Endothelial cell (in vitro differentiated cells): ENCODE measurements around the gene ZC3H7A. TPM values are rescaled to one million over a fixed set of nuclear protein-coding genes. Genes with fewer than 3 reads are reported as not detected.

ENCODE experiments used
- DNase-seq: peaks from one replicate; pipeline ENCODE4 v3.0.0; 2021; ENCODE audit warnings: low spot score
- H3K27ac Mint-ChIP-seq: one replicate; pipeline ENCODE4 v1.8.0; 2021; ENCODE audit warnings: mixed read lengths, inconsistent platforms; ENCODE audit not compliant: unreplicated experiment
- H3K27me3 Mint-ChIP-seq: one replicate; pipeline ENCODE4 v1.8.0; 2021; ENCODE audit warnings: mild to moderate bottlenecking, moderate library complexity, mixed read lengths, inconsistent platforms; ENCODE audit not compliant: unreplicated experiment
- H3K36me3 Mint-ChIP-seq: one replicate; pipeline ENCODE4 v1.8.0; 2021; ENCODE audit warnings: mild to moderate bottlenecking, low read depth, mixed read lengths, inconsistent platforms; ENCODE audit not compliant: unreplicated experiment
- H3K4me1 Mint-ChIP-seq: one replicate; pipeline ENCODE4 v1.8.0; 2021; ENCODE audit warnings: mild to moderate bottlenecking, mixed read lengths, inconsistent platforms; ENCODE audit not compliant: unreplicated experiment
- H3K4me3 Mint-ChIP-seq: one replicate; pipeline ENCODE4 v1.8.0; 2021; ENCODE audit warnings: mild to moderate bottlenecking, mixed read lengths, inconsistent platforms; ENCODE audit not compliant: unreplicated experiment
- H3K9me3 Mint-ChIP-seq: one replicate; pipeline ENCODE4 v1.8.0; 2021; ENCODE audit warnings: mixed read lengths, inconsistent platforms; ENCODE audit not compliant: unreplicated experiment
- total RNA-seq: library from RNA; stranded (reverse); fragmentation: NEBNext Ultra II Directional; extraction: Animal tissue kit (Norgen Biotek cat#: 25700); gene quantifications from one replicate; pipeline ENCODE4 v1.2.1, GENCODE V29; 2021; ENCODE audit not compliant: unreplicated experiment
- TF ChIP-seq, protein P1 (sequence below): fragments of 200-600 bp; sonication (generic); IDR thresholded peaks from one replicate; pipeline ENCODE4 v1.5.0; 2021; ENCODE audit warnings: antibody characterized with exemption; ENCODE audit not compliant: unreplicated experiment

ZC3H7A gene
- total RNA-seq, 1 donor from 2014 or later = 84.7 TPM

DNA sequence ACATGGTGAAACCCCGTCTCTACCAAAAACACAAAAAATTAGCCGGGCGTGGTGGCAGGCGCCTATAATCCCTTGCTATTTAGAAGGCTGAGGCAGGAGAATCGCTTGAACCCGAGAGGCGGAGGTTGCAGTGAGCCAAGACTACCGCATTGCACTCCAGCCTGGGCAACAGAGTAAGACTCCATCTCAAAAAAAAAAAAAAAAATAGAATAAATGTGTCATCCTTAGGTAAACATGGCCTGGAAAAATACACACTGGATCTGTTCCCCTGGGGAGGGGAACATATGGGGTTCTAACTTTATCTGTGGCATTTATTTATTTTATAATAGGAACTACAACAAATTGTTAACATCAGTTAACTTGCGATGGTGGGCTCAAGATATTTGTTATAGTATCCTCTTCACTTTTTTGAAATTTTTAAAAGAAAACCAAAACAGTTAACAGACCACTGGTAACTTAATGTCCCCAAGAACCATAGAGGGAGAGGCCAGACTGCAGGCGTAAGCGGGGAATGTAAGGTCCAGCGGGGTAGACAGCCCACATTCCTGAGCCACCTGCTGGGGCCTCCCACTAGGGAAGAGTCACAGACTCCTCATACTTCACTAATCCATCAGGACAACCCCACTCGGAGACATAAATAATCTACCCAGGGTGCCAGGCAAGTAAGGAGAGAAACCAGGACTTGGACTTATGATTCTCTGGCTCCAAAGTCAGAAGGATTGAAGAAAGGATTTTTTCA is 41.9 kb downstream of the ZC3H7A start:
- Mint-ChIP-seq H3K27ac (no peak overlapping the region), H3K4me3 (peak overlapping the region; percentile 10), H3K27me3 (peaks cover 2% of the 10 kb centered on the region), H3K4me1 (no peaks in the 10 kb centered on the region), H3K9me3 (no peaks in the 10 kb centered on the region), H3K36me3 (peaks cover 43% of the 10 kb centered on the region)
- TF ChIP-seq, protein P1, sequence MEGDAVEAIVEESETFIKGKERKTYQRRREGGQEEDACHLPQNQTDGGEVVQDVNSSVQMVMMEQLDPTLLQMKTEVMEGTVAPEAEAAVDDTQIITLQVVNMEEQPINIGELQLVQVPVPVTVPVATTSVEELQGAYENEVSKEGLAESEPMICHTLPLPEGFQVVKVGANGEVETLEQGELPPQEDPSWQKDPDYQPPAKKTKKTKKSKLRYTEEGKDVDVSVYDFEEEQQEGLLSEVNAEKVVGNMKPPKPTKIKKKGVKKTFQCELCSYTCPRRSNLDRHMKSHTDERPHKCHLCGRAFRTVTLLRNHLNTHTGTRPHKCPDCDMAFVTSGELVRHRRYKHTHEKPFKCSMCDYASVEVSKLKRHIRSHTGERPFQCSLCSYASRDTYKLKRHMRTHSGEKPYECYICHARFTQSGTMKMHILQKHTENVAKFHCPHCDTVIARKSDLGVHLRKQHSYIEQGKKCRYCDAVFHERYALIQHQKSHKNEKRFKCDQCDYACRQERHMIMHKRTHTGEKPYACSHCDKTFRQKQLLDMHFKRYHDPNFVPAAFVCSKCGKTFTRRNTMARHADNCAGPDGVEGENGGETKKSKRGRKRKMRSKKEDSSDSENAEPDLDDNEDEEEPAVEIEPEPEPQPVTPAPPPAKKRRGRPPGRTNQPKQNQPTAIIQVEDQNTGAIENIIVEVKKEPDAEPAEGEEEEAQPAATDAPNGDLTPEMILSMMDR = no peak
- no peak for DNase-seq

DNA sequence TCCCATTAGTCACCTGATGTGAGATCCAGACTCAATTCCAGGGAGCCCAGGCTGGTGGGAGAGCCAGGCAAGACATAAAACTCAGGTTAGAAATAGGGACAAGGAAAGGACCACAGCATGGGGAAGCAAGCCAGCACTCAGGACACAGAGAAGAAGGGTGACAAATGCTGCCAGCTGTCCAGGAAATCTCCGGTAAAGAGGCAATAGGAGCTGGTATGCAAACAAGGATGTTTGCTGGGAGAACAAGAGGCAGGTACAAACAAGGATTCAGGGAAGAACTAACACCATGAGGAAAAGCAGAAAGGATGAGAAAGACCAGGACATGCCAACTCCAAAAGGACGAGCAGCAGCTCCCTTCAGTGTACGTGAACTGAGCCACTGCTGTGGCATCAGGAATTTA is 44.2 kb downstream of the ZC3H7A start:
- Mint-ChIP-seq H3K27ac (no peak overlapping the region), H3K4me3 (peak overlapping the region; percentile 4), H3K27me3 (peaks cover 2% of the 10 kb centered on the region), H3K36me3 (peaks cover 51% of the 10 kb centered on the region), H3K4me1 (no peaks in the 10 kb centered on the region), H3K9me3 (no peaks in the 10 kb centered on the region)
- no peak for DNase-seq
- TF ChIP-seq, protein P1 = no peak

DNA sequence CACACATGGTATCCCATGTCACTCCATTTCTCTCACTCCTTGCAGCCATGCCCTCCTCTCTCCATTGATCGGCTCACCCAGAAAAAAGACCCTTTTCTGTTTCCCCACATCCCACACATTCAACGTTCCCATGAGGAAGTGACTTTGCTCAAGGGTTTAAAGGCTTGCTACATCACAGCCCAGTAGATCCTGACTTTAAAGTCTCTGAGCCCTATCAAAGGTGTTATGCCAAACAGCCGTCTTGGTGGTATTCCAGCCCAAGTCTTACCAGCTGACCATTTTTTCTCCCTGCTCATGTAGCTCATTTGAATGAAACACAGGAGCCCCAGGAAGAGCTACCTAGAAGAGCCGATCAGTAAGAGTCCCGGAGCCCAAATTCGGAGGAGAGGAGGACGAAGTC is 47.0 kb downstream of the ZC3H7A start:
- Mint-ChIP-seq H3K27ac (no peak overlapping the region), H3K36me3 (peaks cover 38% of the 10 kb centered on the region)

DNA sequence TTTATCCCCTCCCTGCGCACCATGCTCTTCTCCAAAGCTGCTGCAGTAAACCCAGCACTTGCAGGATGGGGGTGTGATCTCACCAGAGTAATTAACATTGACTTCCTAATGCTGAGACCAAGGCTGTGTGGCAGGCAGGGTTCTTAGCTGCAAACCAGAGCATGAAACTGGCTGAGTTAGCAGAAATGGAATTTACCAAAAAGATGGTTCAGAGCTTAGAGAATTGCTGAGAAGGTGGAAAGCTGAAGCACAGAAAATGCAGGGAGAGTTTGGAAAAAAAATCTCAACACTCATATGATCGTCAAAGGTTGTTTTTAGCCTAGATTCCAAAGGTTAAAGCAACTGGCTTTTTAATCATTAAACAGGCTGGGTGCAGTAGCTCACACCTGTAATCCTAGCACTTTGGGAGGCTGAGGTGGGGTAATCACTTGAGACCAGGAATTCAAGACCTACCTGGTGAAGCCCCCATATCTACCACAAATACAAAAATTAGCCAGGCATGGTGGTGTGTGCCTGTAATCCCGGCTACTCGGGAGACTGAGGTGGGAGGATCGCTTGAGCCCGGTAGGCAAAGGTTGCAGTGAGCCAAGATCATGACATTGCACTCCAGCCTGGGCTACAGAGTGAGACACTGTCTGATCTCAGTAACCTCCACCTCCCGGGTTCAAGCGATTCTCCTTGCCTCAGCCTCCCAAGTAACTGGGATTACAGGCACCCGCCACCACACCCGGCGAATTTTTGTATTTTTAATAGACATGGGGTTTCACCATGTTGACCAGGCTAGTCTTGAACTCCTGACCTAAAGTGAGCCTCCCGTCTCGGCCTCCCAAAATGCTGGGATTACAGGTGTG is 48.4 kb downstream of the ZC3H7A start:
- H3K4me1 Mint-ChIP-seq = peaks cover under 1% of the 10 kb centered on the region
- H3K9me3 Mint-ChIP-seq = no peaks in the 10 kb centered on the region
- peaks cover 34% of the 10 kb centered on the region for H3K36me3 Mint-ChIP-seq
- TF ChIP-seq, protein P1 = no peak
- DNase-seq = no peak
- peaks cover 2% of the 10 kb centered on the region for H3K27me3 Mint-ChIP-seq
- no peak overlapping the region for H3K4me3 Mint-ChIP-seq
- no peak overlapping the region for H3K27ac Mint-ChIP-seq

More for the DNA sequence above, 47.0 kb downstream of the ZC3H7A start:
- TF ChIP-seq, protein P1 = no peak
- Mint-ChIP-seq H3K4me1 (no peaks in the 10 kb centered on the region), H3K4me3 (peak overlapping the region; percentile 21), H3K27me3 (peaks cover 2% of the 10 kb centered on the region), H3K9me3 (no peaks in the 10 kb centered on the region)
- DNase-seq = no peak

DNA sequence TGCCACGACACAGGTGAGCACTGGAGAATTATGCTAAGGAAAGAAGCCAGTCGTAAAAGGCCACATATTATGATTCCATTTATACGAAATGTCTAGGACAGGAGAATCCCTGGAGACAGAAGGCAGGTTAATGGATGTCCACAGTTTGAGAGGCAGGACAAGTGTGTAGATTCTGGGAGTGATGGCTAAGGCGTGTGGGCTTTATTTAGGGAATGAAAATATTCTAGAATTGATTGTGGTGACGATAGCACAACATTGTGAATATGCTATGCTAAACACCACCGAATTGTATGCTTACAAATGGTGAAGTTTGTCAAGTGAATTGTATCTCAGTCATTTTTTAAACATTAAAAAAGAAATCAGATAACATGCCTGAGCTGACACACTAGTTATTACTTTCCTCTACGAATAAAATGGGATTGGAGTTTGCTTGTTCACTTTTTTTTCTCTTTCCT is 49.1 kb downstream of the ZC3H7A start:
- no peak for DNase-seq
- Mint-ChIP-seq H3K9me3 (no peaks in the 10 kb centered on the region), H3K36me3 (peaks cover 29% of the 10 kb centered on the region), H3K4me3 (peak overlapping the region; percentile 57), H3K4me1 (peaks cover 4% of the 10 kb centered on the region), H3K27me3 (peaks cover 4% of the 10 kb centered on the region), H3K27ac (no peak overlapping the region)
- TF ChIP-seq, protein P1 = no peak
